ENCODE results near the gene COMMD9. TPM values are rescaled to one million over a fixed set of nuclear protein-coding genes. Genes with fewer than 3 reads are reported as not detected.
A peak's percentile ranks its signal among the peaks of the same experiment; 100 is the strongest.
"Not testable (repeated sequence)": the region's sequence is repeated elsewhere in the genome, so short reads cannot be mapped to it uniquely, and the experiment has no call there.

Gene COMMD9
- 10 to 100 TPM; 59.0 to 98.9 (median 87.4) TPM for polyA plus RNA-seq (ENCODE audit: insufficient read length in 4 of 4)

DNA sequence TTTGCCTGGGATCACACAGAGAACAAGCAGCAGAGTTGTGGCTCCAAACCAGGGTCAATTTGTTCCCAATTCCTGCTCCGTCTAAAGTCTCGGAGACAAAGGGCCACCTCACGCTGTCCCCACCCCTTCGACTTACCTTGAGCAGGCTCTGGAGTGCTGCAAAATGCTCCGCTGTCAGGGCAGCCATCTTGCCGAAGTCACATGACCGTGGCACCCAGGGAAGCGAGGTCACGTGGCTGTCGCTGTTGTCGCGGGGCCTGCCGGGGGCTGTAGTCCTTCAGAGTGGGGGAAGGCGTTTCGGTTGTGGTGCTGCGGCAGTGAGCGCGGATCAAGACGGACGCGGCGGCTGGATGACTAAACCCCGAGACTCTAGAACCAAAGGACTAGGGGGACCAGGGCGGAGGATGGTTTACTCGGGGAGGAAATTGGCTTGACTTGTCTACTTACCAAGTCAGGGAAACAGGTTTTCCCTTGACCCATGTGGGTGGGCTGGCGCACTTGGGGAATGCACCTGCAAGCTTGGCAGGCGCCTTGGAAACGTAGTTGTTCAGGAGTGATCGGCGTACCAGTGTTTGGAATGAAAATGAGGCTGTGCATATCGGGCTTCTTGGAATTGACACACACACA, at the start of gene COMMD9:
COMMD9 (minus strand) TSS at position 199 of the 627 bp plus-strand sequence; CDS start at position 187, 12 bp downstream.
- DNase-seq (ENCODE audit: low read depth in 4 of 4, low spot score in 3 of 4), result peak; percentile 79 to 86 (median 82)

DNA sequence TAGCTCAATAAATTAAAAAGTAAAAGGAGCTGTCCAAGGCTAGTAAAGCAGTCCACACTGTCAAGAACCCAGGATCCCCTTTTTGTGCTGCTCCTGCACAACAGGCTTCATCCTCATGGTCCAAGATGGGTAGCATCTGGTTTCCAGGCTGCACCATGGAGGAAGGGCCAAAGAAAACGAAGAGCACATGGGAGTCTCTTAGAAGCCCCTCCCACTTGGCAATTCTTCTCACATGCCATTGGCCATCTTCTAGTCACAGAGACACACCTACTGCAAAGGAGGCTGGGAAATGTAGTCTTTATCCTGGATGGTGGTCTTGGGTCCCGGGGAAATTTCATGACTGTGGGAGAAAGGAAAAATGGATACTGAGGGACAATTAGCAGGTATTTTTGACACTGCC, 44.7 kb upstream of the COMMD9 start:
- DNase-seq (ENCODE audit: low read depth in 4 of 4, low spot score in 3 of 4), result no peak

DNA sequence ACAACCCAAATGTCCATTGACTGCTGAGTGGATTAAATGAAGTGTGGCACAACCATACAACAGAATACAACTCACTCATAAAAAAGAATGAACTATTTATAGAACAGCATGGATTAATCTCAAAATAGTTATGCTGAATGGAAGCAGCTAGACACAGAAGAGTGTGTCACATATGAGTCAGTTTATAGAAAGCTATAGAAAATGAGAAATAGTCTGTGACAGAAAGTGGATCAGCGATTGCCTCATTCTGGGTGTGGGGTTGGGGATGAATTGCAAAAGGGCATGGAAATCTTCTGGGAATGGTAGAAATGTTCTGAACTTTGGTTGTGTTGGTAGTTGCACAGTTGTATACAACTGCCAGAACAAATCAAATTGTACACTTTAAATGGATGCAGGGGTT, 44.2 kb upstream of the COMMD9 start:
- no peak for DNase-seq (ENCODE audit: low read depth in 4 of 4, low spot score in 3 of 4)

DNA sequence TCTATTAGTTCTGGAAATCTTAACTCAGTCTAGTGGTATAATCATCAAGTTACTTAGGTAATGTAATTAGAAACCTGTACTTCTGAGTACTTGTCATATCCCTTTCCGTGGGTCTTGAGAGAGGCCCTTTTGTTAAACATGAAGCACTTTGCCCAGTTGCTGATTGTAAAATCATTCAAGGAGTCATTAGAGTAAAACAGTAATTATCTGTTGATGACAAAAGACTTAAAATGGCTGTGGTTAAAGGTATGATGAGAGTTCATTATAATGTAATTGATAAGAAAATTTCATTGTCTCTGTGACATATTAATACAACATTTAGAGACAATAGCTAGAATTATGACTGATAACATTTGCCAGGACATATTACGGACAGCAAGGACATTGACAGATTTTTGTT, 41.2 kb upstream of the COMMD9 start:
- DNase-seq (ENCODE audit: low read depth in 4 of 4, low spot score in 3 of 4), result no peak

DNA sequence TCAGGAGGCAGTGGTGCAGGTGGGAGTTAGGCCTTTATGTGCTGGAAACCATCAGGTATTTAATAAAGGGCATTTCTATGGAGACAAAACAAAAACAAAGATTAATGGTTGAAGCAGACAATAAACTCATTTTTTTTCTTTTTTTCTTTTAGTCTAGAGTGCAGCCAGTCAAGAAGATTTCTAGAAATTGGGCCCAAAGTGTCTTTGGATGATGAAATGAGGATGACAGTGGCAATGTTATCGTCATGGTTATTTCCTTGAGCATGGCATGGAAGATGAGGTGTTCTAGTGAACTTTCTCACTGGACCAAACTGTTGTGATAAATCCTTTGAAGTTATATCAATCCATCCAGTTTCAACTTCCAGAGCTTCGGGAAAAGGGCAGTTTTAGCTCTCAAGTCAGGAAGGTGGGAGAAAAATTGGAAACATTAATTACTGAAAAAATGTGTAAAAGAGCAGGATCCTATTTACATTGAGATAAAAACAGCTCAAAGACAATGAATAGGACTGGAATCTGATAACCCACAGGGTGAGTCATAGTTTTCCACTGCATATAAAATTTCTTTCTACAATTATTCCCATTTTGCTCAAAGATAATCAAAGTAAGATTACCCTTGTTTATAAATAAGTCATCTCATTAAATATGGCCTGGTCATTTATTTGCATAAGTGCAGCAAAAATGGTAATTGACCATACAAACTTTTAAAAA, 39.9 kb upstream of the COMMD9 start:
- no peak for DNase-seq (ENCODE audit: low read depth in 4 of 4, low spot score in 3 of 4)

DNA sequence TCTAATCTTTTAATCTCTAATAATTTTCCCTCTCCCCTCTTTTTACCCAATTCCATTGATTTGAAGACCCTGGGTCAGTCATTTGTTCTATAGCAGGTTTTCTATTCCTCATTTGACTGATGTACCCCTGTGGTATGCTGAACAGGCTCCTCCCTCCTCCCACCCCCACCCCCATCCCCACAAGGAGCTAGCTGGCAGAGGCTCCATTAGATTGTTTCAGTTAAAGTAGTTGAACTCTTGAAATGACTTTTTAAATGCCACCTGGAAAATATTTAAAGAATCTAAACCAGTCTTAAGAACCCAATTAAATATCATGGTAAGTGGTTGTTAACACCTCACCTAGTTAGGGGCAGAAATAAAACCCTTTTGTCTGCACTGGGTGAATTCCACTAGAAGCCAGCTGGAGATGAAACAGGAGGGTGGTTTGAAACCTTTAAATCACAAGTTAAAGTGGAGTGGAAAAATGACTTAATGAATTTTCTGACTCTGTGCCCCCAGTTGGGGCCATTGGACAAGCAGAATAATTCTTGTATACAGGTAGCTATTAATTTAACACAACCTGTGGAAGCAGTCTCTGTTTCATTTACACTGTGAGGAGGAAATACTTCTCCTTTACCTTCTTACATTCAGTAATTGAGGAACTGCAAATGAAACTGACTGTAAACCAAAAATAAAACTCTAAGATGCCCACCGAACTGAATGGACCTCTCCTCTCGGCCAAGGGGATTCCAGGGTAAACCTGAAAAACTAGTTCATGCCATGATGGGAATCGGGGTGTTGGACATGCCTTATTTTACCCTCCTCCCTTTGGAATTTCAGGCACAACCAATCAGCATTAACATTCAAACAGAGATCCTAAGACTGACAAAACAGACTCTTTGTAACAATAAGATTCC, 37.5 kb upstream of the COMMD9 start:
- DNase-seq (ENCODE audit: low read depth in 4 of 4, low spot score in 3 of 4), result no peak

DNA sequence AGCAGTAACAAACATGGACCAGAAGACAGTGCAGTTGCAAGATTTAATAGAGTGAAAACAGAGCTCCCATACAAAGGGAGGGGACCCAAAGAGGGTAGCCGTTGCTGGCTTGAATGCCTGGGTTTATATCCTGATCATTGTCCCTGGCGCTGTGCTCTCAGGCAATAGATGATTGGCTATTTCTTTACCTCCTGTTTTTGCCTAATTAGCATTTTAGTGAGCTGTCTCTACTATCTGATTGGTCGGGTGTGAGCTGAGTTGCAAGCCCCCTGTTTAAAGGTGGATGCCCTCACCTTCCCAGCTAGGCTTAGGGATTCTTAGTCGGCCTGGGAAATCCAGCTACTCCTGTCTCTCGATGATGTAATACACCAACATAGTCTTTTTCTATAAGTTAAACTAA, 36.2 kb upstream of the COMMD9 start:
- DNase-seq (ENCODE audit: low read depth in 4 of 4, low spot score in 3 of 4), result not testable (repeated sequence)

DNA sequence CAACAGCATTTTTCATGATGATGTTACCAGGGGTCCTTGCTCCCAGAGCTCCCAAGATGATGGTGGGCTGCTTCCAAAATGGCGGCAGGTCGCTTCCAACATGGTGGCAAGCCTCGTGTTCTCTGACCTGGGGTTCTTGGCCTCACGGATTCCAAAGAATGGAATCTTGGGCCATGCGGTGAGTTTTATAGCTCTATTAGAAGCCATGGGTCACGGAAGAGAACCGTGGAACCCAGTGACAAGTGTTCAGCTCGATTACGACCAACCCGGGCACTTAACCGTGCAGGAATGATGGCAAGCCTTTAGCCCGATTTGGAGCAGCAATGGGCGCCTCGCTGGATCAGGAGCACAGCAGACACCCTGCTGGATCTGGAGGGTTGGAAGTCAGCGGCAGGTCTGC, 35.7 kb upstream of the COMMD9 start:
- not testable (repeated sequence) for DNase-seq (ENCODE audit: low read depth in 4 of 4, low spot score in 3 of 4)

DNA sequence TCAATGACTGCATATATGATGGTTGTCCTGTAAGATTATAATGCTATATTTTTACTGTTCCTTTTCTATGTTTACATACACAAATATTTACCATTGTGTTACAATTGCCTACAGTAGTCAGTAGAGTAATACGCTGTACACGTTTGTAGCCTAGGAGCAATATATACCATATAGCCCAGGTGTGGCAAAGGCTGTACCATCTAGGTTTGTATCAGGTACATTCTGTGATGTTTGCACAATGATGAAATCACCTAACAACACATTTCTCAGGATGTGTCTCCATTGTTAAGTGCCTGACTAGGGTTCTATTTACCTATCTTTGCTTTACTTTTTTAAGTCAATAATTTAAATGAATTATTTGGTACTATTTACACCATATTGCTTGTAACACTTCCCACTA, 28.8 kb upstream of the COMMD9 start:
- no peak for DNase-seq (ENCODE audit: low read depth in 4 of 4, low spot score in 3 of 4)

DNA sequence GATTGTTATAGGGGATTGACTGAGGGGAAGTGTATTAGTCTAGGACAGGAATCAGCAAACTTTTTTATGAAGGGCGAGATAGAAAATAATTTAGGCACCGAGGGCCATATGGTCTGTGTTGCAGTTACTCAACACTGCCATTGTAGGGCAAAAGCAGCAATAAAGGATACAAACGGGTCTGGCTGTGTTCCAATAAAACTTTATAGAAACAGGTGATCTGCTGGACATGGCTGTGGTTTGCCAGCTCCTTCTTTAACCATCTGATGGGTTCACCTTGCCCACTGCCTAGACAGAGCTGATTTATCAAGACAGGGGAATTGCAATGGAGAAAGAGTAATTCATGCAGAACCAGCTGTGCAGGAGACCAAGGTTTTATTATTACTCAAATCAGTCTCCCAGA, 26.8 kb upstream of the COMMD9 start:
- DNase-seq (ENCODE audit: low read depth in 4 of 4, low spot score in 3 of 4), result no peak

DNA sequence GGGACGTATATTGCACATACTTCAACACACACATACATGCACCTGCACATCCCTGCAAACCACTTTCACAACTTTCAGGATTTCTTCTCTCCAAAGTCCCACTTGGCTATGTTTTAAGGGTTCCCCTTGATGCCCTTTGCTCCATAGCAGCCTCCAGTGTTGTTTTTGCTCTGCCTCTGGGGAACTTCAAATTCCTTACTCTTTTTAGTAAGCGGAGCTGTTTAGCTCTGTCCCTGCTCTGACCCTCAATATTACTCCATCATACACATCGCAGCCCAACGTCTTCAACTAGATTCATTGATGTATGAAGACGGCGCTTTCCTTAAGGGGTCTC, 25.2 kb upstream of the COMMD9 start:
- DNase-seq (ENCODE audit: low read depth in 4 of 4, low spot score in 3 of 4), result no peak

DNA sequence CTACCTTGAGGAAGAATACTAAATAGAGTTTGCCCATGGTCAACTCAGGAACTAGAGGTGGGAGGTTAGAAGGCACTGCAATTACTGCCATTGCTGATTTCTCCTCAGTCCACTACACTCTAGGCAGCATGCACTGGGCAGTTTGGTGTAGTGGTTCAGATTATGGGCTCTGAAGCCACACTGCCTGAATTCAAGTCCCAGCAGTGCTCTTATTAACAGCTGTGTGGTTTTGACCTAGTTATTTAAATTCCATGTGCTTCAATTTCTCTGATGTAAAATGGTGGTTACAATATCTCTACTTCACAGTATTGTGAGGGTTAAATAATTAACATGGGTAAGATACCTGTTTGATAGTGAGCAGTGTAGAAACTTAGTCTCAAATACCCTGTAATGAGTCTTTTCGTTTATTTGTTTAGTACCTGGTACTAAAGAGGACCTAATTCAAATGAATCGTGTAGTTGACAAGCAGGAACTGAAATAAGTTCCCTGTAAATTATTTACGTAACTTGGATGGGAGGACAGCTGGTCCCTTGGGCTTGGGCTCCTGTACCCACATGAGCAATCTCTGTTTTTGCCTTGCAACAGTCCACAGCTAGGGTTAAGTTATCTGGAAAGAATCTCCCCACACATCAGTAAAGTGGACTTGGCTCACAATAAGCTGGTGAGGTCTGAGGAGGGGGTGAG, 24.7 kb upstream of the COMMD9 start:
- DNase-seq (ENCODE audit: low read depth in 4 of 4, low spot score in 3 of 4), result no peak

DNA sequence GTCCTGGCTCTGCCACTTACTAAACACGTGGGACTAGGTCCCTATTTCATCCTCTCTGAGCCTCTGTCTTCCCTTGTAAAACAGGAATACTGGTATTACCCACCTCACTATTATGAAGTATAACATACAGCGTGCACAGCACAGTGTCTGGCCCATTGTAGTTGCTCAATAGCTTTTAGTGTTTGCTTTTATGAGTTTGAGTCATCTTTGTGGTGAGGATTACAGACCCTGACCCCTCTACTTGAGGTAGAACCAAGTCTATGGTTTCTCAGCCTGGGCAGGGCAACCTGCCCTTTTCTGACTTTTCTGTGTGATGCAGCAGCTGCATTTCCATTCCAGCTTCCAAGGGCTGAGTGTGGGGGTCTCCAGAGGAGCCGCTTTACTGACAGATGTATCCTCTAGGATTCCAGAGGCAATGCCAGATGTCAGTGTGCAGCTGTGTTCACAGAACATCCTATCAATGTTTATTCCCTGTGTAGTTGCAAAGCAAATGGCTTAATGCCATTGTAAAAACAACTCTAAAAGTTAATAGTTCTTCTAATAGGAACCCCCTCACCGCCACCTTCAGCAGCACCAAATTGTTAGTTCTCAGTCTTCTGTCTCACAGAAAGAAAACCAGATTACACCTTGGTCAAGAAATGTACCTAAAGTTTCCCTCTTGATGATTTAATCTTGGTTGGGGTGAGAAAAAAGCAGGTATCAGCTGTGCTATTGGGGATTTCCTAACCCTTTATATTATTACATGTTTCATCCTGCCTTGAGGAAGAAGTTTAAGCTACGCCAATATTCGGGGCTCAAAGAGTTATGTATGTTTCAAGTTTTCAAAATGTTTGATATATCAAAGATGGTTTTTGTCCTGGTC, 23.6 kb upstream of the COMMD9 start:
- DNase-seq (ENCODE audit: low read depth in 4 of 4, low spot score in 3 of 4), result no peak

DNA sequence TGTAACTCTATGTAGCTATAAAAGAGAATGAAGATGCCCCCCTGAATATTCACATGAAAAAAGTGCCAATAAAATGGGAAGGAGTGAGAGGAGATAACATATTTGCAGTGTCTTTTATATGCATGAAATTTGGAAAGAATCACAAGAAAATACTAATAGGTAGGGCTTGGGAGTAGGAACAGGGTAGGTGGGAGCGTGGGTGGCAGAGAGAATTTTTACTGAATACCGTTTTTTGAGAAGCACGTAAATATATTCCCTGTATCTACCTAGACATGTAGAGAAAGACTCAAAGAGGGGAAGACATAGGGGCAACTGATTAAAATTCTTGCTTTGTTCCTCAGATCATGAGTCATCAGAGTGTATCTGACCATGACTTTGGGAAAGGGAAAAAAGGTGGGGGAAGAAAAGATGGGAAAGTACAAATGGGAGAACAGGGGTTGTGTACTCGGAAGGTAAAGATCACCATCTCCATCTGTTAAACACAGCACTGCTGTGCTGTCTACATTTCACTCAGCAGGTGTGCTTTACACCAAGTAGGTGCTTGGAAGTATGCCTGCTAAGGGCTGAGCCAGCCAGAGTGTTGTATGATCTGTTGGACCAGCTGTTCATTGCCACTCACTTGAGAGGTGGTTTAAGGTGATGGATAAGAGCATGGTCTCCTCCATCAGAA, 22.8 kb upstream of the COMMD9 start:
- DNase-seq (ENCODE audit: low read depth in 4 of 4, low spot score in 3 of 4), result no peak

DNA sequence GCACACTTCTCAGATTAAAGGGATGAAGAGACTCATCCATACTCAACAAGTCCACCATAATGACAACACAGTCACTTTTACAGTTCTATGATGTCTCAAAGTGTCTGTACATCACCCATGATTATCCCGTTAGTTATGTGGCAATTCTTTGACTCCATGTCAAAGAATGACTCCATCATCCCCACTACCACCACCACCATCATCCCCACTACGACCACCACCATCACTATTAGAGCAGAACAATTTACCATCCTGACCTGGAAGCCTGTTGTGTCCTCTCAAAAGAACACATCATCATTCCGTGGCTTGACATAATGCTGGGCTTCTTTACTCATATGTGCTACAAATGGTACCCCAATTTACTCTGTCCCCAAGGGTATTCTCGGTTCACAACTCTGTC, 20.6 kb upstream of the COMMD9 start:
- no peak for DNase-seq (ENCODE audit: low read depth in 4 of 4, low spot score in 3 of 4)

DNA sequence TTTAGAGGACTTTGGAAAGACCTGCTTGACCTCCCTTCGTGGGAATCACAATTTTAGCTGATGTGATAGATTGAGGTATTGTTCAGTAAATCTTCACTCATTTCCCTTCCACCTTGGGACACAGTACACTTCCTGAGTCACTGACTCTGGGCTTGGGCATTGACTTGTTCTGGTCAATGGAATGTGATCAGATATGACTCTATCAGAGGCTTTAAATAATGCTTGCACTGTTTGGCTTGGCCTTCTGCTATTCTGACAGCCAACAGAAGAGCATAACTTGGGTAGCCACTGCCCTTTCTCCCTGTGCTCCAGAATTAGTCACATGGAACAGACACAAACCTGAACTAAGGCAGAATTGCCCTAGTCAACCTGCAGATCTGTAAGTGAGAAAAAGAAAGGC, 19.4 kb upstream of the COMMD9 start:
- DNase-seq (ENCODE audit: low read depth in 4 of 4, low spot score in 3 of 4), result no peak

DNA sequence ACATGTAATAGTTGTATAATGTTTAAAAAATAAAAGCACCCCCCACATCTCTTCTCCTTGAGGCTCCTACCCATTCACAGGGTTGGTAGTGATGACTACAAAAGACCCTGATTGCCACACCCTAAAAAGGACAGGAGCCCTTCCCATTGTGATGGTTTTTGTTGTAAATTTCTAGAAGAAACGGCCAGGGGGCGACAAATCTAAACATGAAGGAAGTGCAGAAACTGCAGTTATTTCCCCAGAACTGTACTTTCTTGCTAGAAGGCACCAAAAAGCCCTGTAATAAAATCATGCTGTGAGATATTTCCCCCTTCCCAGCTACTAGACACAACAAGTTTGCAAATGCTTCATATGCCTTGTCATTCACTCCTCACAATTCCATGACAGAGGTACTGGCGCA, 17.7 kb upstream of the COMMD9 start:
- peak in 2 of 4 donors; percentile 20 to 22 for DNase-seq (ENCODE audit: low read depth in 4 of 4, low spot score in 3 of 4)

DNA sequence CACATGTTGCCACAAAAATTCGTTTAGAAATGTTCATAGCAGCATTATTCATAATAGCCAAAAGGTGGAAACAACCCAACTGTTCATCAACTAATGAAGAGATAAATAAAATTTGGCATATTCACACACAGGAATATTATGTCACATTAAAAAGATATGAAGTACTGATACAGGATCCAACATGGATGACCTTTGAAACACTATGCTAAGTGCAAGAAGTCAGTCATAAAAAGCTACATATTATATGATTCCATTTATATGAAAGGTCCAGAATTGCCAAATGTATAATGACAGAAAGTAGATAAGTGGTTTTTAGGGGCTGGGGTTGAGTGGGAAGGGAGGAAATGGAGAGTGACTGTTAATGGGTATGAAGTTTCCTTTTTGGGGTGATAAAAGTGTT, 15.8 kb upstream of the COMMD9 start:
- DNase-seq (ENCODE audit: low read depth in 4 of 4, low spot score in 3 of 4), result no peak

DNA sequence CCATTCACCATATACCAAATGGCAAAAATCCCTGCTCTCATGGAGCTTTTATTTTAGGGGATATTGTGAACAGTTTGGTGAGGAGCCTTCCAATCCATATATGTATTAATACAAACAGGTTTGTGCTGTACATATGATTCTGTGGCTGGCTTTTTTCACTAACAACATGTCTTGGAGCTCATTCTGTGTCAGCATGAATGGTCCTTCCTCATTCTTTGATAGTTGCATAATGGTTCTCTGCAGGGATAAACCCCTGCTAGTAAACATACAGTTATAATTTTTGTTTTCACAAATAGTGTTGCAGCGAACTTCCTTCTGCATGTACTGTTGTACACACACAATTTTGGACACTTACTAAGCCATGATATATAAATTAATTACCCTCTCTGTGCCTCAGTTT, 15.1 kb upstream of the COMMD9 start:
- no peak for DNase-seq (ENCODE audit: low read depth in 4 of 4, low spot score in 3 of 4)

DNA sequence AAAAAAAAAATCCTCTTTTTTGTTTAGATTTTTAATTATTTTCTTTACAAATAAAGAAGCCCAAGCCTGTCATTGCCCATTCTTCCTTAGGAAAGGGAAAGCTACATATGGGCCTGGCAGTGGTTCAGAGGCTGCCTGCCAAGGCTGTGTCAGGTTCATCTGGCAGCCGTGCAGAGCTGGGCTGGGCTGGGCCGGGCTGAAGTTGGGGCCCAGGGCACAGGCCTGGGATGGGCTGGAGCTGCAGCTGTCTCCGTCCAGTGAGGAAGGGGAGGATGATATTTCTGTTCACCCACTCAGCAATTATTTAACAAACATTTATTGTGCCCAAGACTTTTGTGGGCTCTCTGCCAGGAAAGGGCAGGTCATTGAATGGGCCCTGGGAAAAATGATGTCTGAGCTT, 11.4 kb upstream of the COMMD9 start:
- no peak for DNase-seq (ENCODE audit: low read depth in 4 of 4, low spot score in 3 of 4)

Data from left renal pelvis (tissue), 4 donors.